ENCODE measurements around the gene CBX7. TPM values are rescaled to one million over a fixed set of nuclear protein-coding genes. Genes with fewer than 3 reads are reported as not detected.
A peak's percentile ranks its signal among the peaks of the same experiment; 100 is the strongest.

CBX7 gene
- total and polyA plus RNA-seq, 2 donors (not counting 3 experiments of a cell fraction or from before 2014, with no cell fraction given), result 3.4 to 7.1 TPM

DNA sequence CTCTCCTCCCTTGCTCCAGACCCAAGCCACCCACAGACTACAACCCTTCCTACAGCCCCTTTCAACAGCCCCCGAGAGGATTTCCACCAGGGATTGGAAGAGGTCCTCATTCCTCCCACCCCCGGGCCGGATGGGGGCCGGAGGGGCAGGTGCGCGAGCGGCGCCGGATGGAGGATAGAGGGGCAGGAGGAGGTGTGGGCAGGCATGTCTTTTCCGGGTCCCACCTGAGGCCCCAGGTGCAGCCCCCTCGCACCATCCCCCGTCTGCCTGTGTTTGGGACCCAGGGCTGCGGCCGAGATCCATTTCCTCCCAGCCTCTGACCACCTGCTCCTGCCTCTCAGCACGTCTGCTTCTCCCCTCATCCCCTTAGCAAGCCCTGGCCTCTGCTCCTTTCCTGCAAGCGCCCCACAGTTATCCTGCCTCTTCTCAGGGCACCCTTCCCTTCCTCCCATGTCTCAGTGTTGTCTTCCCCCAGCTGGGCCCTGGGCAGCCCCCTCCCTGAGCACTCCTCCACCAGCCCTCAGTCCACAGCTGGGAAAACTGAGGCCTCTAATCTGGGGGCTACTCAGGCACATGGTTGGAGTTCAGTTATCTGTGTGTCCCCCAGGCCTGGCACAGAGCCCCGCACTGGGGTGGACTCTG lies 19.3 kb upstream of the CBX7 start:
- Histone ChIP-seq H3K9ac (replicated peaks; ENCODE audit: extremely low read depth, insufficient read depth, low read length) (peak overlapping the region; percentile 26), H3K36me3 (ENCODE audit: control insufficient read depth in 2 of 2, extremely low read depth in 1 of 2, insufficient read depth in 2 of 2, low read length in 2 of 2) (no peaks in the 10 kb centered on the region), H3K27ac (ENCODE audit: insufficient read depth, low read depth, low read length) (peak overlapping the region; percentile 51), H3K4me2 (ENCODE audit: insufficient read depth, low read length) (no peak overlapping the region), H3K9me3 (replicated peaks; ENCODE audit: control insufficient read depth, insufficient read depth, low read length) (no peaks in the 10 kb centered on the region), H3K79me2 (ENCODE audit: control insufficient read depth, insufficient read depth, low read length) (no peaks in the 10 kb centered on the region), H3K4me1 (ENCODE audit: control insufficient read depth, extremely low read depth, insufficient read depth, low read length) (peaks cover 55% of the 10 kb centered on the region), H3K4me3 (replicated peaks in 1 of 3; ENCODE audit: insufficient read depth in 1 of 3, low read depth in 1 of 3, low read length in 3 of 3) (no peak overlapping the region), H4K20me1 (replicated peaks; ENCODE audit: control insufficient read depth, extremely low read depth, insufficient read depth, low read length) (no peaks in the 10 kb centered on the region), H3K27me3 (ENCODE audit: control insufficient read depth in 2 of 2, insufficient read depth in 2 of 2, low read length in 2 of 2) (no peaks in the 10 kb centered on the region), H2AFZ (ENCODE audit: low read depth, low read length) (no peak overlapping the region), H3K9me1 (replicated peaks; ENCODE audit: control insufficient read depth, extremely low read depth, insufficient read depth, low read length) (no peaks in the 10 kb centered on the region)
- POLR2A ChIA-PET, result interaction anchor here (1.0 kb wide), 2 partner anchors 139 to 147 kb away, joined by 4 read pairs; no protein-coding TSS in a partner anchor
- CTCF ChIA-PET, result interaction anchor here (0.6 to 5.9 kb wide), 24 partner anchors 11 to 403 kb away, joined by 3 to 72 read pairs (median 8); partner anchors contain the start of genes CBX7, PDGFB and RPL3
- dilution Hi-C loops (cut with MboI; ENCODE audit: extremely low pct_ligation_motif_present, low sequenced_read_pairs) (no loop called here), intact Hi-C loops (cut with micrococcal nuclease) (loop anchor here (1.0 to 10.0 kb wide), 2 partner anchors 140 to 353 kb away; partner anchors contain the start of gene ATF4)
- no TSS peak for BruUV-seq (replicated peaks)
- FAIRE-seq, result no peak
- no peak for DNase-seq (ENCODE audit: low read depth, low spot score)
- TF ChIP-seq, protein P1, sequence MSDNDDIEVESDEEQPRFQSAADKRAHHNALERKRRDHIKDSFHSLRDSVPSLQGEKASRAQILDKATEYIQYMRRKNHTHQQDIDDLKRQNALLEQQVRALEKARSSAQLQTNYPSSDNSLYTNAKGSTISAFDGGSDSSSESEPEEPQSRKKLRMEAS (IDR thresholded peaks at IDR 0.05; ENCODE audit: insufficient read depth, insufficient read length), result no peak
- TF ChIP-seq GATA2 (IDR thresholded peaks at IDR 0.05; ENCODE audit: insufficient read depth, insufficient read length, low read depth, low read length) (no peak), JUN (IDR thresholded peaks at IDR 0.05; ENCODE audit: borderline replicate concordance, insufficient read depth, insufficient read length, low read depth) (no peak), EZH2 (IDR thresholded peaks at IDR 0.05; ENCODE audit: borderline replicate concordance, low read depth, low read length, severe bottlenecking) (no peak), FOS (IDR thresholded peaks at IDR 0.05; ENCODE audit: borderline replicate concordance, insufficient read depth, low read length) (no peak), MYC (IDR thresholded peaks at IDR 0.05; ENCODE audit: low read depth, low read length) (no peak), POLR2A (IDR thresholded peaks at IDR 0.05; ENCODE audit: low read depth, low read length) (no peak), POLR2AphosphoS5 (IDR thresholded peaks at IDR 0.05; ENCODE audit: insufficient read depth, low read depth, low read length) (no peak)
- TF ChIP-seq, protein P2, sequence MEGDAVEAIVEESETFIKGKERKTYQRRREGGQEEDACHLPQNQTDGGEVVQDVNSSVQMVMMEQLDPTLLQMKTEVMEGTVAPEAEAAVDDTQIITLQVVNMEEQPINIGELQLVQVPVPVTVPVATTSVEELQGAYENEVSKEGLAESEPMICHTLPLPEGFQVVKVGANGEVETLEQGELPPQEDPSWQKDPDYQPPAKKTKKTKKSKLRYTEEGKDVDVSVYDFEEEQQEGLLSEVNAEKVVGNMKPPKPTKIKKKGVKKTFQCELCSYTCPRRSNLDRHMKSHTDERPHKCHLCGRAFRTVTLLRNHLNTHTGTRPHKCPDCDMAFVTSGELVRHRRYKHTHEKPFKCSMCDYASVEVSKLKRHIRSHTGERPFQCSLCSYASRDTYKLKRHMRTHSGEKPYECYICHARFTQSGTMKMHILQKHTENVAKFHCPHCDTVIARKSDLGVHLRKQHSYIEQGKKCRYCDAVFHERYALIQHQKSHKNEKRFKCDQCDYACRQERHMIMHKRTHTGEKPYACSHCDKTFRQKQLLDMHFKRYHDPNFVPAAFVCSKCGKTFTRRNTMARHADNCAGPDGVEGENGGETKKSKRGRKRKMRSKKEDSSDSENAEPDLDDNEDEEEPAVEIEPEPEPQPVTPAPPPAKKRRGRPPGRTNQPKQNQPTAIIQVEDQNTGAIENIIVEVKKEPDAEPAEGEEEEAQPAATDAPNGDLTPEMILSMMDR (IDR thresholded peaks at IDR 0.05; ENCODE audit: extremely low read depth in 1 of 2, insufficient read depth in 1 of 2, low read depth in 1 of 2, low read length in 2 of 2), result no peak

Data from endothelial cell of umbilical vein (primary cell).